Keratinocyte (primary cell): ENCODE measurements around the gene NT5DC4. TPM values are rescaled to one million over a fixed set of nuclear protein-coding genes. Genes with fewer than 3 reads are reported as not detected.

Source experiments
- DNase-seq: peaks from one replicate; pipeline ENCODE4 v3.0.0-alpha.2; 2011; ENCODE audit warnings: low read depth, missing footprints, low spot score
- FAIRE-seq: peaks from 2 replicates; lab custom pipeline; 2011; peaks lifted over from hg19 to GRCh38; lab: Jason Lieb, UNC
- H2AFZ ChIP-seq: 2 replicates; pipeline ENCODE4 v1.6.0; 2012; ENCODE audit warnings: low read length, control low read depth, inconsistent platforms; ENCODE audit not compliant: control insufficient read depth
- H3K27ac ChIP-seq: 2 replicates; pipeline ENCODE4 v1.5.1; 2011; ENCODE audit warnings: low read length; ENCODE audit not compliant: control insufficient read depth, insufficient read depth
- H3K27me3 ChIP-seq: 3 replicates; pipeline ENCODE4 v1.6.0; 2011; ENCODE audit warnings: low read length; ENCODE audit not compliant: control insufficient read depth, insufficient read depth; ENCODE audit errors: extremely low read depth
- H3K36me3 ChIP-seq, 2 experiments: 2 replicates in 1 of 2; 3 replicates in 1 of 2; pipeline ENCODE4 v1.5.1; 2011; ENCODE audit warnings: low read length in 2 of 2, mild to moderate bottlenecking in 1 of 2; ENCODE audit not compliant: control insufficient read depth in 2 of 2, insufficient read depth in 2 of 2; ENCODE audit errors: extremely low read depth in 1 of 2
- H3K4me1 ChIP-seq: 3 replicates; pipeline ENCODE4 v1.5.1; 2011; ENCODE audit warnings: low read length; ENCODE audit not compliant: control insufficient read depth, insufficient read depth; ENCODE audit errors: extremely low read depth
- H3K4me2 ChIP-seq: 3 replicates; pipeline ENCODE4 v1.6.0; 2011; ENCODE audit warnings: low read depth, low read length; ENCODE audit not compliant: control insufficient read depth, insufficient read depth; ENCODE audit errors: extremely low read depth
- H3K4me3 ChIP-seq, 3 experiments: fragments of 200-600 bp in 1 of 3; sonication (generic) in 1 of 3; 2 replicates in 2 of 3; 3 replicates in 1 of 3; pipeline ENCODE4 v1.5.1; 2011 to 2016; ENCODE audit warnings: low read length in 3 of 3, mild to moderate bottlenecking in 3 of 3, control low read depth in 2 of 3, inconsistent platforms in 1 of 3, low read depth in 1 of 3, mixed read lengths in 1 of 3, mixed run types in 1 of 3, moderate library complexity in 1 of 3; ENCODE audit not compliant: control insufficient read depth in 2 of 3, insufficient read depth in 2 of 3; ENCODE audit errors: extremely low read depth in 1 of 3
- H3K79me2 ChIP-seq: 2 replicates; pipeline ENCODE4 v1.6.0; 2012; ENCODE audit warnings: low read length; ENCODE audit not compliant: control insufficient read depth, insufficient read depth
- H3K9ac ChIP-seq: 3 replicates; pipeline ENCODE4 v1.6.0; 2011; ENCODE audit warnings: low read length; ENCODE audit not compliant: control insufficient read depth, insufficient read depth; ENCODE audit errors: extremely low read depth
- H3K9me1 ChIP-seq: 3 replicates; pipeline ENCODE4 v1.6.0; 2011; ENCODE audit warnings: low read length; ENCODE audit not compliant: control insufficient read depth, insufficient read depth; ENCODE audit errors: extremely low read depth
- H3K9me3 ChIP-seq: 2 replicates; pipeline ENCODE4 v1.5.1; 2012; ENCODE audit warnings: low read depth, low read length; ENCODE audit not compliant: control insufficient read depth
- H4K20me1 ChIP-seq: 3 replicates; pipeline ENCODE4 v1.6.0; 2011; ENCODE audit warnings: low read length; ENCODE audit not compliant: control insufficient read depth, insufficient read depth; ENCODE audit errors: extremely low read depth
- CTCF ChIP-seq, 3 experiments: IDR thresholded peaks in 1 of 3; conservative IDR thresholded peaks in 1 of 3; optimal IDR thresholded peaks in 1 of 3; 2 replicates in 2 of 3; 3 replicates in 1 of 3; pipeline versions ENCODE3 to v1.5.1; 2011; ENCODE audit warnings: low read length in 3 of 3, mild to moderate bottlenecking in 3 of 3, moderate library complexity in 2 of 3, control low read depth in 1 of 3, inconsistent platforms in 1 of 3; ENCODE audit not compliant: insufficient read depth in 2 of 3; ENCODE audit errors: extremely low read depth in 1 of 3
- EZH2 ChIP-seq: IDR thresholded peaks from one replicate; pipeline ENCODE4 v1.6.1; 2012; ENCODE audit warnings: inconsistent platforms, mild to moderate bottlenecking, low read length, moderate library complexity
- dilution Hi-C: fragments of 300-500 bp; cut with MboI; formaldehyde crosslinking; loops from one replicate; pipeline ENCODE4 v1.7.0; 2020; ENCODE audit warnings: low sequenced_read_pairs; ENCODE audit not compliant: extremely low pct_ligation_motif_present
- polyA plus RNA-seq, 5 experiments: library from polyadenylated mRNA; depleted of rRNA in 3 of 5; stranded (reverse) in 3 of 5; stranded (forward) in 1 of 5; unstranded in 1 of 5; fragments of >200 nt; gene quantifications; 1 replicate in 1 of 5; 2 replicates in 3 of 5; 3 replicates in 1 of 5; pipeline versions ENCODE4 v1.2.1 to v1.2.3, GENCODE V29; 2011 to 2012; ENCODE audit warnings: missing spikeins in 2 of 5, low read depth in 1 of 5, low replicate concordance in 1 of 5

Gene NT5DC4
- polyA plus RNA-seq, 1 donor (not counting 4 experiments of a cell fraction or from before 2014, with no cell fraction given): 1.00 TPM

- no peak for DNase-seq
- H4K20me1 ChIP-seq: no peaks in the 10 kb centered on the region
- dilution Hi-C loops: no loop called here
Measured at GRCh38 chr2:112730216-112730615, 9.4 kb downstream of the NT5DC4 start.

GRCh38 chr2:112730791-112731190 lies 10.0 kb downstream of the NT5DC4 start:
- Histone ChIP-seq H3K9me3 (no peaks in the 10 kb centered on the region), H3K9ac (no peak overlapping the region), H3K79me2 (no peaks in the 10 kb centered on the region), H3K27ac (no peak overlapping the region), H4K20me1 (no peaks in the 10 kb centered on the region), H3K36me3 (no peaks in the 10 kb centered on the region), H3K4me3 (no peak overlapping the region), H3K27me3 (no peaks in the 10 kb centered on the region), H3K4me2 (no peak overlapping the region), H3K9me1 (no peaks in the 10 kb centered on the region), H2AFZ (no peak overlapping the region), H3K4me1 (peaks cover 9% of the 10 kb centered on the region)
- dilution Hi-C loops: no loop called here
- FAIRE-seq (no peak), DNase-seq (no peak)
- TF ChIP-seq CTCF (optimal IDR thresholded peaks at IDR 0.05 in 1 of 3, IDR thresholded peaks at IDR 0.05 in 1 of 3, conservative IDR thresholded peaks at IDR 0.05 in 1 of 3; ENCODE audit: extremely low read depth in 1 of 3, insufficient read depth in 2 of 3, low read length in 3 of 3) (no peak), EZH2 (no peak)

More at GRCh38 chr2:112730216-112730615, 9.4 kb downstream of the NT5DC4 start:
- Histone ChIP-seq H3K27ac (no peak overlapping the region), H3K9me3 (no peaks in the 10 kb centered on the region), H3K9me1 (no peaks in the 10 kb centered on the region), H3K4me3 (no peak overlapping the region), H3K27me3 (no peaks in the 10 kb centered on the region), H3K4me1 (peaks cover 13% of the 10 kb centered on the region), H3K79me2 (no peaks in the 10 kb centered on the region), H3K36me3 (no peaks in the 10 kb centered on the region), H2AFZ (no peak overlapping the region), H3K9ac (no peak overlapping the region), H3K4me2 (no peak overlapping the region)
- no peak for FAIRE-seq
- TF ChIP-seq CTCF (optimal IDR thresholded peaks at IDR 0.05 in 1 of 3, IDR thresholded peaks at IDR 0.05 in 1 of 3, conservative IDR thresholded peaks at IDR 0.05 in 1 of 3; ENCODE audit: extremely low read depth in 1 of 3, insufficient read depth in 2 of 3, low read length in 3 of 3): no peak
- no peak for TF ChIP-seq EZH2
